K562 (cell line): ENCODE results near the gene CBS. TPM values are rescaled to one million over a fixed set of nuclear protein-coding genes. Genes with fewer than 3 reads are reported as not detected.
A peak's percentile ranks its signal among the peaks of the same experiment; 100 is the strongest.

Experiments used
- CBFB ChIP-seq: sonication (generic); formaldehyde crosslinking; IDR thresholded peaks from 2 replicates; pipeline ENCODE4 v1.4.0; 2020; ENCODE audit warnings: mild to moderate bottlenecking, missing genetic modification reagents
- DACH1 ChIP-seq: fragments of 450-650 bp; IDR thresholded peaks from 2 replicates; pipeline ENCODE4 v1.6.1; 2018; ENCODE audit not compliant: partially characterized antibody
- ETV1 ChIP-seq: fragments of 450-650 bp; conservative IDR thresholded peaks from 2 replicates; pipeline ENCODE4 v1.6.1; 2016; ENCODE audit warnings: missing genetic modification characterization, control low read depth, low read depth, missing compliant biosample characterization
- FOXA3 ChIP-seq, 2 experiments: fragments of 450-650 bp in 1 of 2; sonication (generic) in 1 of 2; formaldehyde crosslinking; IDR thresholded peaks in 1 of 2; conservative IDR thresholded peaks in 1 of 2; 2 replicates each; pipeline versions ENCODE4 v1.4.0 to v1.8.0; 2020 to 2022; ENCODE audit warnings: mild to moderate bottlenecking in 2 of 2, missing genetic modification reagents in 1 of 2
- HIVEP1 ChIP-seq: fragments of 250-450 bp; sonication (Bioruptor Pico); IDR thresholded peaks from 2 replicates; pipeline ENCODE4 v1.4.0; 2020; ENCODE audit warnings: mild to moderate bottlenecking
- HSF4 ChIP-seq: fragments of 250-450 bp; sonication (Bioruptor Pico); IDR thresholded peaks from 2 replicates; pipeline ENCODE4 v2.1.2; 2022; ENCODE audit warnings: mild to moderate bottlenecking, moderate library complexity, borderline replicate concordance
- KDM4B ChIP-seq, 2 experiments: fragments of 450-650 bp in 1 of 2; sonication (generic) in 1 of 2; IDR thresholded peaks; 2 replicates each; pipeline ENCODE4 v1.6.1; 2016 to 2017; ENCODE audit warnings: borderline replicate concordance in 2 of 2, antibody characterized with exemption in 1 of 2, low read depth in 1 of 2, mild to moderate bottlenecking in 1 of 2
- MBD2 ChIP-seq: sonication (generic); IDR thresholded peaks from 2 replicates; pipeline ENCODE4 v1.6.1; 2016; ENCODE audit warnings: low read depth, borderline replicate concordance
- PHTF2 ChIP-seq: fragments of 250-450 bp; sonication (Bioruptor Pico); IDR thresholded peaks from 2 replicates; pipeline ENCODE4 v1.5.0; 2021; ENCODE audit warnings: mild to moderate bottlenecking
- PML ChIP-seq: IDR thresholded peaks from 2 replicates; pipeline ENCODE4 v1.6.1; 2012; ENCODE audit warnings: low read length, inconsistent platforms
- RCOR1 ChIP-seq, 2 experiments: IDR thresholded peaks; 2 replicates each; pipeline ENCODE4 v1.6.1; 2012; ENCODE audit warnings: low read depth in 2 of 2, low read length in 2 of 2, borderline replicate concordance in 1 of 2, improper control_type of control experiment in 1 of 2
- ZC3H8 ChIP-seq: fragments of 450-650 bp; IDR thresholded peaks from 2 replicates; pipeline ENCODE4 v1.6.1; 2017
- ZNF444 ChIP-seq: fragments of 250-450 bp; sonication (Bioruptor Pico); IDR thresholded peaks from 2 replicates; pipeline ENCODE4 v1.4.0; 2020; ENCODE audit warnings: mild to moderate bottlenecking, moderate library complexity
- ZNF76 ChIP-seq: fragments of 250-450 bp; sonication (Bioruptor Pico); IDR thresholded peaks from 2 replicates; pipeline ENCODE4 v1.4.0; 2020; ENCODE audit warnings: mild to moderate bottlenecking, moderate library complexity, borderline replicate concordance
- polyA plus RNA-seq, 8 experiments: library from polyadenylated mRNA; depleted of rRNA in 4 of 8; stranded (reverse) in 5 of 8; unstranded in 3 of 8; fragments of >200 nt; fragmentation: Nextera tagmentation in 2 of 8; fragmentation: Illumina TruSeq in 1 of 8; extraction: Ambion mirVana in 2 of 8; extraction: Trizol in 1 of 8; gene quantifications; 2 replicates each; pipeline versions ENCODE4 v1.2.1 to v1.2.3, GENCODE V29; 2011 to 2014; ENCODE audit warnings: inconsistent platforms in 1 of 8, missing spikeins in 1 of 8
- total RNA-seq, 7 experiments: library from RNA; depleted of rRNA in 6 of 7; stranded (reverse); fragments of >200 nt in 6 of 7; fragmentation: Illumina TruSeq in 2 of 7; extraction: Trizol in 2 of 7; gene quantifications; 2 replicates each; pipeline versions ENCODE4 v1.2.1 to v1.2.3, GENCODE V29; 2011 to 2021; ENCODE audit warnings: low replicate concordance in 1 of 7
- TF ChIP-seq, protein P1 (sequence below): fragments of 250-450 bp; sonication (Bioruptor Pico); IDR thresholded peaks from 2 replicates; pipeline ENCODE4 v1.5.0; 2021; ENCODE audit warnings: mild to moderate bottlenecking, borderline replicate concordance
- TF ChIP-seq, protein P2 (sequence below), 2 experiments: fragments of 450-650 bp; IDR thresholded peaks; 2 replicates each; pipeline ENCODE4 v1.6.1; 2016
- TF ChIP-seq, protein P3 (sequence below), 2 experiments: IDR thresholded peaks in 1 of 2; conservative IDR thresholded peaks in 1 of 2; 2 replicates each; pipeline ENCODE4 v1.6.1; 2016; ENCODE audit warnings: low read depth in 2 of 2, mild to moderate bottlenecking in 1 of 2, missing compliant biosample characterization in 1 of 2, missing genetic modification characterization in 1 of 2, moderate library complexity in 1 of 2
- TF ChIP-seq, protein P4 (sequence below): fragments of 250-450 bp; sonication (Bioruptor Pico); IDR thresholded peaks from 2 replicates; pipeline ENCODE4 v1.4.0; 2020; ENCODE audit warnings: mild to moderate bottlenecking, moderate library complexity, borderline replicate concordance

Gene CBS
- total and polyA plus RNA-seq, 9 of the 15 experiments (the other 6 are each of a cell fraction or from before 2014, with no cell fraction given): 4.6 to 472 (median 152) TPM

DNA sequence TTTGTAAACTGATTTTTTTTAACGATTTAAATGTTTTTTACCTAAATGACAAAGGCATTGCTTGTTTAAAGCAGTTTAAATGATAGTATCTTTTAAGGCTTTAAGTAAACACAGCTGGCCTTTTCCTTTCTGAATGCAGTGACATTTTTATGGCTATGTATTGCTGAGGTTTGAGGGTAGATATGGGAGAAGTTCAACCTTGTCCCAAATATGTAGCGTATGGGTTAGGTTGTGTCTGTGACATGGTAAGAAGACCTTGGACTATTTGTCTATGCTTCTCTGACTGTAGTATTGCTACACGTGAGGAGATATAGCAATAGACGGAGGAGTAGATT lies 68.8 kb downstream of the CBS start (continued):
- TF ChIP-seq ZNF444 (CRISPR knock-in tag): no peak
- no peak for TF ChIP-seq ETV1
- TF ChIP-seq, protein P1, sequence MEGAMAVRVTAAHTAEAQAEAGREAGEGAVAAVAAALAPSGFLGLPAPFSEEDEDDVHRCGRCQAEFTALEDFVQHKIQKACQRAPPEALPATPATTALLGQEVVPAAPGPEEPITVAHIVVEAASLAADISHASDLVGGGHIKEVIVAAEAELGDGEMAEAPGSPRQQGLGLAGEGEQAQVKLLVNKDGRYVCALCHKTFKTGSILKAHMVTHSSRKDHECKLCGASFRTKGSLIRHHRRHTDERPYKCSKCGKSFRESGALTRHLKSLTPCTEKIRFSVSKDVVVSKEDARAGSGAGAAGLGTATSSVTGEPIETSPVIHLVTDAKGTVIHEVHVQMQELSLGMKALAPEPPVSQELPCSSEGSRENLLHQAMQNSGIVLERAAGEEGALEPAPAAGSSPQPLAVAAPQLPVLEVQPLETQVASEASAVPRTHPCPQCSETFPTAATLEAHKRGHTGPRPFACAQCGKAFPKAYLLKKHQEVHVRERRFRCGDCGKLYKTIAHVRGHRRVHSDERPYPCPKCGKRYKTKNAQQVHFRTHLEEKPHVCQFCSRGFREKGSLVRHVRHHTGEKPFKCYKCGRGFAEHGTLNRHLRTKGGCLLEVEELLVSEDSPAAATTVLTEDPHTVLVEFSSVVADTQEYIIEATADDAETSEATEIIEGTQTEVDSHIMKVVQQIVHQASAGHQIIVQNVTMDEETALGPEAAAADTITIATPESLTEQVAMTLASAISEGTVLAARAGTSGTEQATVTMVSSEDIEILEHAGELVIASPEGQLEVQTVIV (CRISPR knock-in tag): no peak
- no peak for TF ChIP-seq PHTF2 (CRISPR knock-in tag)
- TF ChIP-seq, protein P2, sequence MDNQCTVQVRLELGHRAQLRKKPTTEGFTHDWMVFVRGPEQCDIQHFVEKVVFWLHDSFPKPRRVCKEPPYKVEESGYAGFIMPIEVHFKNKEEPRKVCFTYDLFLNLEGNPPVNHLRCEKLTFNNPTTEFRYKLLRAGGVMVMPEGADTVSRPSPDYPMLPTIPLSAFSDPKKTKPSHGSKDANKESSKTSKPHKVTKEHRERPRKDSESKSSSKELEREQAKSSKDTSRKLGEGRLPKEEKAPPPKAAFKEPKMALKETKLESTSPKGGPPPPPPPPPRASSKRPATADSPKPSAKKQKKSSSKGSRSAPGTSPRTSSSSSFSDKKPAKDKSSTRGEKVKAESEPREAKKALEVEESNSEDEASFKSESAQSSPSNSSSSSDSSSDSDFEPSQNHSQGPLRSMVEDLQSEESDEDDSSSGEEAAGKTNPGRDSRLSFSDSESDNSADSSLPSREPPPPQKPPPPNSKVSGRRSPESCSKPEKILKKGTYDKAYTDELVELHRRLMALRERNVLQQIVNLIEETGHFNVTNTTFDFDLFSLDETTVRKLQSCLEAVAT (IDR thresholded peaks at IDR 0.05): no peak
- no peak for TF ChIP-seq HIVEP1 (CRISPR knock-in tag)
- TF ChIP-seq, protein P3, sequence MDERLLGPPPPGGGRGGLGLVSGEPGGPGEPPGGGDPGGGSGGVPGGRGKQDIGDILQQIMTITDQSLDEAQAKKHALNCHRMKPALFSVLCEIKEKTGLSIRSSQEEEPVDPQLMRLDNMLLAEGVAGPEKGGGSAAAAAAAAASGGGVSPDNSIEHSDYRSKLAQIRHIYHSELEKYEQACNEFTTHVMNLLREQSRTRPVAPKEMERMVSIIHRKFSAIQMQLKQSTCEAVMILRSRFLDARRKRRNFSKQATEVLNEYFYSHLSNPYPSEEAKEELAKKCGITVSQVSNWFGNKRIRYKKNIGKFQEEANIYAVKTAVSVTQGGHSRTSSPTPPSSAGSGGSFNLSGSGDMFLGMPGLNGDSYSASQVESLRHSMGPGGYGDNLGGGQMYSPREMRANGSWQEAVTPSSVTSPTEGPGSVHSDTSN (CRISPR knock-in tag; IDR thresholded peaks at IDR 0.05; ENCODE audit: low read depth): no peak
- TF ChIP-seq, protein P3 (tag; conservative IDR thresholded peaks at IDR 0.05; ENCODE audit: low read depth): 0 out of 2 replicates have a peak, but pooled peaks have one; percentile 14
- no peak for TF ChIP-seq DACH1
- TF ChIP-seq KDM4B (IDR thresholded peaks at IDR 0.05; ENCODE audit: borderline replicate concordance in 2 of 2, low read depth in 1 of 2): no peak
- TF ChIP-seq, protein P4, sequence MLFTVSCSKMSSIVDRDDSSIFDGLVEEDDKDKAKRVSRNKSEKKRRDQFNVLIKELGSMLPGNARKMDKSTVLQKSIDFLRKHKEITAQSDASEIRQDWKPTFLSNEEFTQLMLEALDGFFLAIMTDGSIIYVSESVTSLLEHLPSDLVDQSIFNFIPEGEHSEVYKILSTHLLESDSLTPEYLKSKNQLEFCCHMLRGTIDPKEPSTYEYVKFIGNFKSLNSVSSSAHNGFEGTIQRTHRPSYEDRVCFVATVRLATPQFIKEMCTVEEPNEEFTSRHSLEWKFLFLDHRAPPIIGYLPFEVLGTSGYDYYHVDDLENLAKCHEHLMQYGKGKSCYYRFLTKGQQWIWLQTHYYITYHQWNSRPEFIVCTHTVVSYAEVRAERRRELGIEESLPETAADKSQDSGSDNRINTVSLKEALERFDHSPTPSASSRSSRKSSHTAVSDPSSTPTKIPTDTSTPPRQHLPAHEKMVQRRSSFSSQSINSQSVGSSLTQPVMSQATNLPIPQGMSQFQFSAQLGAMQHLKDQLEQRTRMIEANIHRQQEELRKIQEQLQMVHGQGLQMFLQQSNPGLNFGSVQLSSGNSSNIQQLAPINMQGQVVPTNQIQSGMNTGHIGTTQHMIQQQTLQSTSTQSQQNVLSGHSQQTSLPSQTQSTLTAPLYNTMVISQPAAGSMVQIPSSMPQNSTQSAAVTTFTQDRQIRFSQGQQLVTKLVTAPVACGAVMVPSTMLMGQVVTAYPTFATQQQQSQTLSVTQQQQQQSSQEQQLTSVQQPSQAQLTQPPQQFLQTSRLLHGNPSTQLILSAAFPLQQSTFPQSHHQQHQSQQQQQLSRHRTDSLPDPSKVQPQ (CRISPR knock-in tag): no peak
- TF ChIP-seq HSF4 (CRISPR knock-in tag): no peak
- no peak for TF ChIP-seq MBD2
- TF ChIP-seq CBFB (CRISPR knock-in tag): no peak
- no peak for TF ChIP-seq PML
- peak; percentile 94 to 98; a peak in 3 of 4 replicates for TF ChIP-seq FOXA3 (CRISPR knock-in tag; conservative IDR thresholded peaks at IDR 0.05 in 1 of 2, IDR thresholded peaks at IDR 0.05 in 1 of 2)
- TF ChIP-seq ZNF76: no peak
- TF ChIP-seq ZC3H8: no peak
- peak in 1 of 2 experiments; percentile 78; a peak in 2 of 4 replicates for TF ChIP-seq RCOR1 (IDR thresholded peaks at IDR 0.05; ENCODE audit: borderline replicate concordance in 1 of 2, low read depth in 2 of 2, low read length in 2 of 2)
